ENCODE data around the gene NFIB. TPM values are rescaled to one million over a fixed set of nuclear protein-coding genes. Genes with fewer than 3 reads are reported as not detected.

NFIB gene
- total and polyA plus RNA-seq, 7 experiments from 2014 or later: 0.32 TPM; not detected in 6

DNA sequence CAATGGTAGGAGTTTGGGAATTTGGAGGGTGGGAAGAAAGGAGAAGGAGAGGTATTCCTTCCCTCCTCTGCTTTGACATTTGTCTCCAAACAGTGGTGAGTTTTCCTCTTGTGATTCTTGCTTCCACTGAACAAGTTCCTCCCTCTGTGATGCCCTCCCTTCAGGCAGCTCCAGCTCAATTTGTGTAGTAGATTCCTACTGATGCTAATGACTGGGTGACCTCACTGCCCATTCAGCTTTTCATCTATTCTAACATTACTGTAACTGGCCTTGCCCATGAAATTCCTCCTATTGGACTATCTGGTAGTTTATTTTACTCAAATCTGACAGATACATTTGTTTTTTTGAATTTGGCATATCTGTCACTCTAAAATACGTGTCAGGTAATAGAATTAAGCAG lies 121.4 kb downstream of the NFIB start:
- no peaks in the 10 kb centered on the region for H3K4me1 Mint-ChIP-seq
- no peak for DNase-seq
- Histone ChIP-seq H3K27ac (ENCODE audit: low read depth, low read length) (no peak overlapping the region), H3K36me3 (ENCODE audit: control insufficient read depth in 2 of 3, insufficient read depth in 3 of 3, low read length in 3 of 3) (no peaks in the 10 kb centered on the region), H3K9me3 (ENCODE audit: control insufficient read depth in 2 of 3, low read length in 3 of 3) (no peaks in the 10 kb centered on the region), H3K4me1 (ENCODE audit: control insufficient read depth in 2 of 2, insufficient read depth in 2 of 2, low read length in 2 of 2) (no peaks in the 10 kb centered on the region), H3K27me3 (ENCODE audit: control insufficient read depth in 2 of 2, insufficient read depth in 2 of 2, low read length in 2 of 2) (no peaks in the 10 kb centered on the region), H3K4me3 (ENCODE audit: low read length) (no peak overlapping the region)
- no peaks in the 10 kb centered on the region for H3K27me3 Mint-ChIP-seq
- ChIA-PET POLR2A (no interaction called here), CTCF (no interaction called here)
- intact Hi-C loops (cut with micrococcal nuclease): no loop called here
- H3K36me3 Mint-ChIP-seq: no peaks in the 10 kb centered on the region
- no peak for ATAC-seq
- H3K27ac Mint-ChIP-seq: no peak overlapping the region
- peaks cover 0 to 4% (median 0%) of the 10 kb centered on the region in 11 donors for H3K9me3 Mint-ChIP-seq
- no peak overlapping the region for H3K4me3 Mint-ChIP-seq

DNA sequence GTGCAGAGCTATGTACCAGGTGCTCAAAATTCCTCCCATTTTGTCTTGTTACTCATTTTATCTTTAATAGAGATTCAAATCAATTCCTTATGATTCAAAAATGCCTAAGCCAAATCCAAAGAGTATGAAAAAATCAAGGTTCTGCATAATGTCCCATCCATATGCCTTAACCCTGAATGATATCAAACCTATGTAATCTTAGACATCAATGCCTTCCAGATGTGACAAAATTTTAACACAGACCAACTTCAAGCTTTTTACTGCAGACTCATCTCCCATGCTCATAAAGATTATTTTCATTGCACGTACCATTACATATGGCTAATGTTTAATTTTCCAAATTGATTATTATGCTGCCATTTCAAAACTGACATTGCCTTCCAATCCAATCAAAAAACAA lies 122.4 kb downstream of the NFIB start:
- Histone ChIP-seq H3K4me3 (ENCODE audit: low read length) (no peak overlapping the region), H3K36me3 (ENCODE audit: control insufficient read depth in 2 of 3, insufficient read depth in 3 of 3, low read length in 3 of 3) (no peaks in the 10 kb centered on the region), H3K27me3 (ENCODE audit: control insufficient read depth in 2 of 2, insufficient read depth in 2 of 2, low read length in 2 of 2) (no peaks in the 10 kb centered on the region), H3K27ac (ENCODE audit: low read depth, low read length) (no peak overlapping the region), H3K4me1 (ENCODE audit: control insufficient read depth in 2 of 2, insufficient read depth in 2 of 2, low read length in 2 of 2) (no peaks in the 10 kb centered on the region), H3K9me3 (ENCODE audit: control insufficient read depth in 2 of 3, low read length in 3 of 3) (no peaks in the 10 kb centered on the region)
- H3K27me3 Mint-ChIP-seq: no peaks in the 10 kb centered on the region
- no peaks in the 10 kb centered on the region for H3K36me3 Mint-ChIP-seq
- ChIA-PET CTCF (no interaction called here), POLR2A (interaction anchor here (0.6 kb wide), 1 partner anchor 164 kb away, joined by 3 read pairs; no protein-coding TSS in a partner anchor)
- DNase-seq: no peak
- H3K4me1 Mint-ChIP-seq: no peaks in the 10 kb centered on the region
- peaks cover 0 to 4% (median 0%) of the 10 kb centered on the region in 11 donors for H3K9me3 Mint-ChIP-seq
- no peak overlapping the region for H3K4me3 Mint-ChIP-seq
- intact Hi-C loops (cut with micrococcal nuclease): no loop called here
- H3K27ac Mint-ChIP-seq: no peak overlapping the region
- ATAC-seq: no peak

DNA sequence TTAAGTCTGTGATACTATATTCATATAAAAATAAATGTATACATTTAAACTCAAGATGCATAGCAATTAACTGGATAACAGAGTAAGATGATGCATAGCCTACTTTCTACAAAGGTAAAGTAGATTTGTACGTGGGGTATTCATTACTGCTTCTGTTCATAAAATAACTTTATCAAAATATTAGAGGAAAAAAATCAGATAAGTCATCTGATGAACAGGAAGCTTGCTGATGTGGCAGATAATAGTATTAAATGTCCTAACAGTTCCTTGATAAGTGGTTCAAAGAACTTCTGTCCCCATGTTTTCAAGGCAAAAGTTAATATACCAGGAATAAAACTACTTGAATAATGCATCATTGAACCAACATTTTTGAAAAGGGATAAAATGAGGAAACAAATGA lies 123.7 kb downstream of the NFIB start:
- ChIA-PET CTCF (no interaction called here), POLR2A (no interaction called here)
- no peaks in the 10 kb centered on the region for H3K9me3 ChIP-seq (ENCODE audit: control insufficient read depth in 2 of 3, low read length in 3 of 3)
- Mint-ChIP-seq H3K36me3 (no peaks in the 10 kb centered on the region), H3K9me3 (peaks cover 0 to 4% (median 0%) of the 10 kb centered on the region in 11 donors), H3K4me3 (no peak overlapping the region), H3K27me3 (peaks cover 0 to 3% (median 0%) of the 10 kb centered on the region in 5 donors), H3K27ac (no peak overlapping the region), H3K4me1 (no peaks in the 10 kb centered on the region)
- H3K27me3 ChIP-seq (ENCODE audit: control insufficient read depth in 2 of 2, insufficient read depth in 2 of 2, low read length in 2 of 2): no peaks in the 10 kb centered on the region
- ATAC-seq (no peak), DNase-seq (no peak)
- no peaks in the 10 kb centered on the region for H3K36me3 ChIP-seq (ENCODE audit: control insufficient read depth in 2 of 3, insufficient read depth in 3 of 3, low read length in 3 of 3)
- no peaks in the 10 kb centered on the region for H3K4me1 ChIP-seq (ENCODE audit: control insufficient read depth in 2 of 2, insufficient read depth in 2 of 2, low read length in 2 of 2)
- no peak overlapping the region for H3K27ac ChIP-seq (ENCODE audit: low read depth, low read length)
- H3K4me3 ChIP-seq (ENCODE audit: low read length): no peak overlapping the region
- intact Hi-C loops (cut with micrococcal nuclease): no loop called here

DNA sequence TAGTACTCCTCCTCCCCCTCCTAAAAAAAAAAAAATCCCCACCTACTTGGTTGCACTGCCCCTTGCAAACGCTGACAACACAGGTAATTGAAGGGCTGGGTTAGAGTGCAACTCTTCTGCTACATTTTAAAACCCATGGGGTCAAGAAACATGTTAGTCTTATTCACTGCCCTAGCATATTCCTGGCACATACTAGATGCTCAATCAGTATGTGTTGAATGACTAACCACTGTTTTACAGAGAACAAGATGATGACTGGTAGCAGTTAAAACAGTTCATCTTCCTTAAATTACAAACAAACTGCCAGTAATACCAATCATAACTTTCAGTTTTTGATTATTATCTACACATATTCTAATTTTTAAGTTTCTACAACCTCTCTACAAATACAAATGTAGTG lies 124.4 kb downstream of the NFIB start:
- Mint-ChIP-seq H3K27me3 (peaks cover 0 to 4% (median 0%) of the 10 kb centered on the region in 5 donors), H3K27ac (no peak overlapping the region), H3K4me3 (no peak overlapping the region), H3K9me3 (peaks cover 0 to 4% (median 0%) of the 10 kb centered on the region in 11 donors), H3K36me3 (no peaks in the 10 kb centered on the region), H3K4me1 (no peaks in the 10 kb centered on the region)
- ChIA-PET POLR2A (no interaction called here), CTCF (no interaction called here)
- Histone ChIP-seq H3K27me3 (ENCODE audit: control insufficient read depth in 2 of 2, insufficient read depth in 2 of 2, low read length in 2 of 2) (no peaks in the 10 kb centered on the region), H3K9me3 (ENCODE audit: control insufficient read depth in 2 of 3, low read length in 3 of 3) (no peaks in the 10 kb centered on the region), H3K4me1 (ENCODE audit: control insufficient read depth in 2 of 2, insufficient read depth in 2 of 2, low read length in 2 of 2) (no peaks in the 10 kb centered on the region), H3K27ac (ENCODE audit: low read depth, low read length) (no peak overlapping the region), H3K4me3 (ENCODE audit: low read length) (no peak overlapping the region), H3K36me3 (ENCODE audit: control insufficient read depth in 2 of 3, insufficient read depth in 3 of 3, low read length in 3 of 3) (no peaks in the 10 kb centered on the region)
- intact Hi-C loops (cut with micrococcal nuclease): no loop called here
- DNase-seq: no peak
- no peak for ATAC-seq

DNA sequence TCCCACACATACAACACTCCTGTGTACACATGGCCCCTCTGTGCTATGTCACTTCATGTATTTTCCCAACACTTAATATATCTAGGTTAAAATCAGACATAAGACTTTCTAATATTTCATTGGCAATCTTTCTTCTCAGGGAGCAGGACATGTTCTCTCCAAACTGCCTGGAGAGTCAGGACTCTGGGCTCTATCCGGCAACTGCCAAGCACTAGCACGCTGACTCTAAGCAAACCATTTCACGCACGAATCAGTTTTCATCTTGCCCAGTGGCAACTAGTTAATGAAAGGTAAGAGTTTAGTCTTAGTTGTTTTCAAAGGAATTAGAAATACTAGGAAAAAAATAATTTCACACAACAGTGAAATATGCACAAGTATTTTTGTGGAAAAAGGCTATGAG lies 124.8 kb downstream of the NFIB start:
- H3K27ac ChIP-seq (ENCODE audit: low read depth, low read length): no peak overlapping the region
- ATAC-seq (no peak), DNase-seq (no peak)
- no peaks in the 10 kb centered on the region for H3K9me3 ChIP-seq (ENCODE audit: control insufficient read depth in 2 of 3, low read length in 3 of 3)
- H3K4me3 Mint-ChIP-seq: no peak overlapping the region
- H3K27me3 ChIP-seq (ENCODE audit: control insufficient read depth in 2 of 2, insufficient read depth in 2 of 2, low read length in 2 of 2): no peaks in the 10 kb centered on the region
- peaks cover 0 to 7% (median 0%) of the 10 kb centered on the region in 11 donors for H3K9me3 Mint-ChIP-seq
- no peak overlapping the region for H3K4me3 ChIP-seq (ENCODE audit: low read length)
- H3K4me1 ChIP-seq (ENCODE audit: control insufficient read depth in 2 of 2, insufficient read depth in 2 of 2, low read length in 2 of 2): no peaks in the 10 kb centered on the region
- ChIA-PET POLR2A (no interaction called here), CTCF (no interaction called here)
- no peak overlapping the region for H3K27ac Mint-ChIP-seq
- intact Hi-C loops (cut with micrococcal nuclease): no loop called here
- H3K36me3 ChIP-seq (ENCODE audit: control insufficient read depth in 2 of 3, insufficient read depth in 3 of 3, low read length in 3 of 3): no peaks in the 10 kb centered on the region
- peaks cover 0 to 4% (median 0%) of the 10 kb centered on the region in 5 donors for H3K27me3 Mint-ChIP-seq
- H3K36me3 Mint-ChIP-seq: no peaks in the 10 kb centered on the region
- H3K4me1 Mint-ChIP-seq: no peaks in the 10 kb centered on the region

DNA sequence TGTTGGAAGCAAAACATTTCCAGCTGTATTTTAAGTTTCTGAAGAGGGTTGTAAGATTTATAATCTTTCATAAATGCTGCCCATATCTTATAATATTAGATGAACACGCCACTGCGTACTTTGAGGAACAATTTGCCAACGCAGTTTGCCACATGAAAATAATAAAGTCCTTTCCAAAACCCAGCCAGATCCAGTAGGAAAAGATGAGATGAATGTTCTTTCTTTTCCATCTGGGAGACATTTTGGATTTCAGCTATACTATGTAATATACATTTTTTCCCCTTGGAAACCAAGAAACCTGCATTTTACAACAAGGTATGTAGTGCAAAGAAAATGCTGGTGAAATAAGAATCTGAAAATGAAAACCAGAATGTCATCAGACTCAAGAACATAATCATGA lies 125.4 kb downstream of the NFIB start:
- POLR2A ChIA-PET: no interaction called here
- CTCF ChIA-PET: no interaction called here
- H3K9me3 ChIP-seq (ENCODE audit: control insufficient read depth in 2 of 3, low read length in 3 of 3): no peaks in the 10 kb centered on the region
- DNase-seq (no peak), ATAC-seq (no peak)
- Mint-ChIP-seq H3K4me3 (no peak overlapping the region), H3K36me3 (no peaks in the 10 kb centered on the region), H3K27me3 (peaks cover 0 to 5% (median 0%) of the 10 kb centered on the region in 5 donors), H3K4me1 (no peaks in the 10 kb centered on the region), H3K9me3 (peaks cover 0 to 10% (median 0%) of the 10 kb centered on the region in 11 donors), H3K27ac (no peak overlapping the region)
- no peak overlapping the region for H3K27ac ChIP-seq (ENCODE audit: low read depth, low read length)
- no peaks in the 10 kb centered on the region for H3K4me1 ChIP-seq (ENCODE audit: control insufficient read depth in 2 of 2, insufficient read depth in 2 of 2, low read length in 2 of 2)
- intact Hi-C loops (cut with micrococcal nuclease): no loop called here
- no peaks in the 10 kb centered on the region for H3K27me3 ChIP-seq (ENCODE audit: control insufficient read depth in 2 of 2, insufficient read depth in 2 of 2, low read length in 2 of 2)
- no peak overlapping the region for H3K4me3 ChIP-seq (ENCODE audit: low read length)
- no peaks in the 10 kb centered on the region for H3K36me3 ChIP-seq (ENCODE audit: control insufficient read depth in 2 of 3, insufficient read depth in 3 of 3, low read length in 3 of 3)

DNA sequence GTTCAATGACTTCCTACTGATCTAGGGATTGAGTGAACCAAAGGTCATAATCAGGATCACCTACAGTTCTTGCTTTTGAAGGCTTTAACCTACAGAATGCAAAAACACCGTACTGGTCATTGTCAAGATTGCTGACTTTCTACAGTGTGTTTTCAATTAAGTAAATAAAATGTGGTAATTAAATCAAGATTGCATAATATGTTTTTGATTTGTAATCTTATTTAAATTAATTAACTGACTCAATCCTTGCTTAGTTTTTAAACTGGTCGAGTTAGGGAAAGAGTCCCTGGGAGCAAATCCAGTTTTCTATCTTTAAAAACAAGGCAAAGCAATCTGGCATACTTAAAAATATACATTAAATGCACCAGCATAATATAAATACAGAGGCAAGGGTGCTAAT lies 125.9 kb downstream of the NFIB start:
- ChIA-PET CTCF (interaction anchor here (0.5 kb wide), 1 partner anchor 66 kb away, joined by 3 read pairs; no protein-coding TSS in a partner anchor), POLR2A (no interaction called here)
- Histone ChIP-seq H3K36me3 (ENCODE audit: control insufficient read depth in 2 of 3, insufficient read depth in 3 of 3, low read length in 3 of 3) (no peaks in the 10 kb centered on the region), H3K4me1 (ENCODE audit: control insufficient read depth in 2 of 2, insufficient read depth in 2 of 2, low read length in 2 of 2) (no peaks in the 10 kb centered on the region), H3K27me3 (ENCODE audit: control insufficient read depth in 2 of 2, insufficient read depth in 2 of 2, low read length in 2 of 2) (no peaks in the 10 kb centered on the region), H3K4me3 (ENCODE audit: low read length) (no peak overlapping the region), H3K9me3 (ENCODE audit: control insufficient read depth in 2 of 3, low read length in 3 of 3) (no peaks in the 10 kb centered on the region), H3K27ac (ENCODE audit: low read depth, low read length) (no peak overlapping the region)
- Mint-ChIP-seq H3K9me3 (peaks cover 0 to 8% (median 0%) of the 10 kb centered on the region in 11 donors), H3K4me1 (no peaks in the 10 kb centered on the region), H3K4me3 (no peak overlapping the region), H3K36me3 (no peaks in the 10 kb centered on the region), H3K27me3 (peaks cover 0 to 5% (median 0%) of the 10 kb centered on the region in 5 donors), H3K27ac (no peak overlapping the region)
- ATAC-seq (no peak), DNase-seq (no peak)
- intact Hi-C loops (cut with micrococcal nuclease): no loop called here

Data from naive thymus-derived CD4-positive, alpha-beta T cell (primary cell).